ENCODE data around the gene FBXO33. TPM values are rescaled to one million over a fixed set of nuclear protein-coding genes. Genes with fewer than 3 reads are reported as not detected.

The FBXO33 gene
- total and polyA plus RNA-seq, 2 of the 8 experiments (the other 6 are each of a cell fraction or from before 2014, with no cell fraction given), result 4.7 to 11.5 TPM

DNA sequence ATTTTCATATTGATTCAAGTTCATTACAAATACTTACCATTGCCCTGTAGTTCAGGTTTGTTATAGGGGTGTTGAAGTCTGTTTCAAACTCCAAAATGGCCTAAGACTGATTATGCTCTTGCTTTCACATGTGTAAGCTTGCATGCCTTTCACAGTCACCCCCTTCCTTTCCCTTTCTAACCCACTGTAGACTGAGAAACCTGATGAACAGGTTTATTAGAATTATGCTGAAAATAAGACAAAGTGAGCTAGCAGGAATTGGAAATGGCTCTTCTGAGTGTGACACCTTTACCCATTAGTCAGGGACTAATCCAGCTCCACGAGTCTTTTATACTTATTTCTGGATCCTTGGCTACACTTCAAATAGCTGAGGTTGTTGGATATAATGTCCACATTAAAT lies 38.9 kb downstream of the FBXO33 start:
- H3K79me1 ChIP-seq (ENCODE audit: low read depth, low read length), result no peaks in the 10 kb centered on the region
- no peaks in the 10 kb centered on the region; a peak in 1 of 8 replicates for H3K36me3 ChIP-seq (ENCODE audit: control insufficient read depth in 2 of 4, insufficient read depth in 4 of 4, low read length in 3 of 4)
- no peak overlapping the region for H2AK5ac ChIP-seq (ENCODE audit: low read depth, low read length)
- H4K20me1 ChIP-seq (replicated peaks in 1 of 2; ENCODE audit: control insufficient read depth in 1 of 2, insufficient read depth in 2 of 2, low read length in 2 of 2), result peaks cover 0 to 2% of the 10 kb centered on the region in 2 experiments
- H3K79me2 ChIP-seq (ENCODE audit: control insufficient read depth in 1 of 2, insufficient read depth in 2 of 2, low read length in 2 of 2), result no peaks in the 10 kb centered on the region
- no peaks in the 10 kb centered on the region for H3K23me2 ChIP-seq (ENCODE audit: low read depth, low read length)
- H2BK12ac ChIP-seq (ENCODE audit: low read depth, low read length), result no peak overlapping the region
- DNase-seq (ENCODE audit: low read depth in 1 of 2, low spot score in 2 of 2), result no peak
- WGBS, 2 experiments (ENCODE audit: extremely low coverage in 1 of 2, insufficient coverage in 1 of 2, insufficient read length in 1 of 2, insufficient replicate concordance in 2 of 2, low coverage in 1 of 2, low lambda C conversion rate in 2 of 2, missing lambda C conversion rate in 1 of 2), result 90% methylated on average over 1 of the region's 1 CpG; no CpG with 5 or more reads in 1 of the 2 experiments
- H3K4me1 ChIP-seq (replicated peaks in 1 of 4; ENCODE audit: control insufficient read depth in 3 of 4, insufficient read depth in 4 of 4, low read length in 3 of 4), result no peaks in the 10 kb centered on the region
- no peak overlapping the region for H3K14ac ChIP-seq (ENCODE audit: insufficient read length)
- no peak overlapping the region for H3K4me2 ChIP-seq (ENCODE audit: insufficient read depth in 1 of 2, low read depth in 2 of 2, low read length in 2 of 2)
- no peak overlapping the region for H2BK15ac ChIP-seq (ENCODE audit: low read length)
- H3K4me3 ChIP-seq (ENCODE audit: extremely low read depth in 1 of 4, insufficient read depth in 2 of 4, low read depth in 3 of 4, low read length in 4 of 4), result no peak overlapping the region
- H2BK5ac ChIP-seq (ENCODE audit: low read depth, low read length), result no peak overlapping the region
- H2BK20ac ChIP-seq (ENCODE audit: low read length), result no peak overlapping the region
- H2BK120ac ChIP-seq (replicated peaks; ENCODE audit: low read depth, low read length), result no peak overlapping the region
- H3K18ac ChIP-seq (ENCODE audit: extremely low read depth, low read length), result no peak overlapping the region
- H2AFZ ChIP-seq (ENCODE audit: low read length), result no peak overlapping the region
- no peak overlapping the region for H4K8ac ChIP-seq (ENCODE audit: extremely low read depth, insufficient read depth, low read length)
- no peak overlapping the region for H3K9ac ChIP-seq (replicated peaks in 1 of 4; ENCODE audit: extremely low read depth in 1 of 4, low read depth in 3 of 4, low read length in 3 of 4)
- no peaks in the 10 kb centered on the region for H3K27me3 ChIP-seq (replicated peaks in 1 of 4; ENCODE audit: control insufficient read depth in 3 of 4, extremely low read depth in 1 of 4, insufficient read depth in 3 of 4, low read length in 3 of 4)
- no peak overlapping the region for H3K56ac ChIP-seq (replicated peaks; ENCODE audit: insufficient read length, low read depth, low read length)
- no peak overlapping the region for H3K27ac ChIP-seq (ENCODE audit: low read depth, low read length)
- H3K23ac ChIP-seq (ENCODE audit: insufficient read length), result no peak overlapping the region
- ChIA-PET CTCF (ENCODE audit: partially characterized antibody) (interaction anchor here (1.2 to 1.5 kb wide), 2 partner anchors 11 to 358 kb away, joined by 3 read pairs; no protein-coding TSS in a partner anchor), POLR2A (ENCODE audit: partially characterized antibody) (interaction anchor here (2.1 kb wide), 1 partner anchor 39 kb away, joined by 7 read pairs; the partner anchor contains the start of gene FBXO33)
- no peak overlapping the region for H3K4ac ChIP-seq (replicated peaks; ENCODE audit: insufficient read length, low read depth, low read length)
- FAIRE-seq, result no peak
- no peak overlapping the region for H4K91ac ChIP-seq (replicated peaks; ENCODE audit: insufficient read length, low read length)
- no peaks in the 10 kb centered on the region for H3K9me3 ChIP-seq (ENCODE audit: insufficient read depth in 2 of 2, low read depth in 1 of 2, low read length in 1 of 2)
- no peak overlapping the region for H4K5ac ChIP-seq (ENCODE audit: insufficient read length, low read depth, low read length)
- no peak for TF ChIP-seq SIRT6 (IDR thresholded peaks at IDR 0.05; ENCODE audit: low read length)
- TF ChIP-seq, protein P1, sequence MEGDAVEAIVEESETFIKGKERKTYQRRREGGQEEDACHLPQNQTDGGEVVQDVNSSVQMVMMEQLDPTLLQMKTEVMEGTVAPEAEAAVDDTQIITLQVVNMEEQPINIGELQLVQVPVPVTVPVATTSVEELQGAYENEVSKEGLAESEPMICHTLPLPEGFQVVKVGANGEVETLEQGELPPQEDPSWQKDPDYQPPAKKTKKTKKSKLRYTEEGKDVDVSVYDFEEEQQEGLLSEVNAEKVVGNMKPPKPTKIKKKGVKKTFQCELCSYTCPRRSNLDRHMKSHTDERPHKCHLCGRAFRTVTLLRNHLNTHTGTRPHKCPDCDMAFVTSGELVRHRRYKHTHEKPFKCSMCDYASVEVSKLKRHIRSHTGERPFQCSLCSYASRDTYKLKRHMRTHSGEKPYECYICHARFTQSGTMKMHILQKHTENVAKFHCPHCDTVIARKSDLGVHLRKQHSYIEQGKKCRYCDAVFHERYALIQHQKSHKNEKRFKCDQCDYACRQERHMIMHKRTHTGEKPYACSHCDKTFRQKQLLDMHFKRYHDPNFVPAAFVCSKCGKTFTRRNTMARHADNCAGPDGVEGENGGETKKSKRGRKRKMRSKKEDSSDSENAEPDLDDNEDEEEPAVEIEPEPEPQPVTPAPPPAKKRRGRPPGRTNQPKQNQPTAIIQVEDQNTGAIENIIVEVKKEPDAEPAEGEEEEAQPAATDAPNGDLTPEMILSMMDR (IDR thresholded peaks at IDR 0.05; ENCODE audit: control extremely low read depth in 1 of 3, insufficient read depth in 1 of 3, low read depth in 1 of 3, low read length in 3 of 3), result no peak

Measured in H1 (cell line).